H1 (cell line): ENCODE results near the gene ALPL. TPM values are rescaled to one million over a fixed set of nuclear protein-coding genes. Genes with fewer than 3 reads are reported as not detected.

Experiments used
- CTCF ChIA-PET: fragments of 300-600 bp; sonication (Branson Sonifier 250); formaldehyde crosslinking; loops from one replicate; lab custom pipeline; 2021; ENCODE audit not compliant: partially characterized antibody; lab: Charles Lee
- POLR2A ChIA-PET: fragments of 300-600 bp; sonication (Branson Sonifier 250); formaldehyde crosslinking; loops from one replicate; lab custom pipeline; 2021; ENCODE audit warnings: inconsistent platforms; ENCODE audit not compliant: partially characterized antibody; lab: Charles Lee
- DNase-seq, 2 experiments: peaks; one replicate each; pipeline versions ENCODE4 v3.0.0 to v3.0.0-alpha.2; 2010 to 2022; ENCODE audit warnings: low spot score in 2 of 2, low read depth in 1 of 2, mixed read lengths in 1 of 2
- FAIRE-seq: peaks from 2 replicates; lab custom pipeline; 2011; peaks lifted over from hg19 to GRCh38; lab: Jason Lieb, UNC
- H2AFZ ChIP-seq: 2 replicates; pipeline ENCODE4 v1.8.1; 2012; ENCODE audit warnings: low read length, inconsistent platforms
- H2AK5ac ChIP-seq: 2 replicates; pipeline ENCODE4 v1.6.1; 2013; ENCODE audit warnings: low read depth, low read length
- H2BK120ac ChIP-seq: replicated peaks from 2 replicates; pipeline ENCODE3; 2013; ENCODE audit warnings: low read depth, low read length, inconsistent platforms
- H2BK12ac ChIP-seq: 2 replicates; pipeline ENCODE4 v1.6.1; 2013; ENCODE audit warnings: low read depth, low read length
- H2BK15ac ChIP-seq: 2 replicates; pipeline ENCODE4 v1.6.1; 2013; ENCODE audit warnings: low read length
- H2BK20ac ChIP-seq: 2 replicates; pipeline ENCODE4 v1.6.1; 2013; ENCODE audit warnings: low read length
- H2BK5ac ChIP-seq: 2 replicates; pipeline ENCODE4 v1.6.1; 2013; ENCODE audit warnings: low read depth, low read length
- H3K14ac ChIP-seq: 2 replicates; pipeline ENCODE4 v1.6.1; 2013; ENCODE audit warnings: inconsistent platforms; ENCODE audit not compliant: insufficient read length
- H3K18ac ChIP-seq: 2 replicates; pipeline ENCODE4 v1.6.1; 2013; ENCODE audit warnings: low read length; ENCODE audit errors: extremely low read depth
- H3K23ac ChIP-seq: 2 replicates; pipeline ENCODE4 v1.6.1; 2013; ENCODE audit warnings: inconsistent platforms; ENCODE audit not compliant: insufficient read length
- H3K23me2 ChIP-seq: 2 replicates; pipeline ENCODE4 v1.6.1; 2013; ENCODE audit warnings: low read depth, low read length
- H3K27ac ChIP-seq: 2 replicates; pipeline ENCODE4 v1.6.1; 2011; ENCODE audit warnings: low read depth, low read length, inconsistent platforms
- H3K27me3 ChIP-seq, 4 experiments: replicated peaks in 1 of 4; 1 replicate in 1 of 4; 2 replicates in 3 of 4; pipeline versions ENCODE4 v1.6.1 to v1.8.1; 2011 to 2013; ENCODE audit warnings: low read length in 3 of 4, mild to moderate bottlenecking in 3 of 4, inconsistent platforms in 2 of 4, mixed read lengths in 2 of 4, moderate library complexity in 1 of 4; ENCODE audit not compliant: control insufficient read depth in 3 of 4, insufficient read depth in 3 of 4; ENCODE audit errors: extremely low read depth in 1 of 4
- H3K36me3 ChIP-seq, 4 experiments: 2 replicates each; pipeline versions ENCODE4 v1.6.1 to v1.8.1; 2011 to 2013; ENCODE audit warnings: mild to moderate bottlenecking in 4 of 4, low read length in 3 of 4, moderate library complexity in 2 of 4, control low read depth in 1 of 4, inconsistent platforms in 1 of 4; ENCODE audit not compliant: insufficient read depth in 4 of 4, control insufficient read depth in 2 of 4
- H3K4ac ChIP-seq: replicated peaks from 2 replicates; pipeline ENCODE3; 2013; ENCODE audit warnings: low read length, low read depth, mixed read lengths, inconsistent platforms; ENCODE audit not compliant: insufficient read length
- H3K4me1 ChIP-seq, 4 experiments: replicated peaks in 1 of 4; 1 replicate in 1 of 4; 2 replicates in 3 of 4; pipeline versions ENCODE4 v1.6.1 to v1.8.1; 2011 to 2013; ENCODE audit warnings: low read length in 3 of 4, inconsistent platforms in 2 of 4, mixed read lengths in 1 of 4; ENCODE audit not compliant: insufficient read depth in 4 of 4, control insufficient read depth in 3 of 4
- H3K4me2 ChIP-seq, 2 experiments: 2 replicates each; pipeline versions ENCODE4 v1.6.1 to v1.8.1; 2011 to 2013; ENCODE audit warnings: low read depth in 2 of 2, low read length in 2 of 2, control low read depth in 1 of 2, inconsistent platforms in 1 of 2, mild to moderate bottlenecking in 1 of 2; ENCODE audit not compliant: insufficient read depth in 1 of 2
- H3K4me3 ChIP-seq, 4 experiments: fragments of 200-600, 300-600 bp in 1 of 4; sonication (generic), shearing (Covaris generic), sonication (Bioruptor Twin) in 1 of 4; 2 replicates each; pipeline versions ENCODE4 v1.5.1 to v1.8.1; 2011 to 2016; ENCODE audit warnings: low read length in 4 of 4, low read depth in 3 of 4, control low read depth in 2 of 4, inconsistent platforms in 2 of 4, mild to moderate bottlenecking in 2 of 4, mixed read lengths in 1 of 4, moderate library complexity in 1 of 4; ENCODE audit not compliant: insufficient read depth in 2 of 4; ENCODE audit errors: extremely low read depth in 1 of 4
- H3K56ac ChIP-seq: replicated peaks from 2 replicates; pipeline ENCODE3; 2013; ENCODE audit warnings: low read depth, mild to moderate bottlenecking, mixed read lengths, low read length, inconsistent platforms; ENCODE audit not compliant: insufficient read length
- H3K79me1 ChIP-seq: 2 replicates; pipeline ENCODE4 v1.6.1; 2013; ENCODE audit warnings: low read depth, low read length, control low read depth
- H3K79me2 ChIP-seq, 2 experiments: 2 replicates each; pipeline versions ENCODE4 v1.6.1 to v1.8.1; 2012 to 2013; ENCODE audit warnings: low read length in 2 of 2, mild to moderate bottlenecking in 2 of 2, inconsistent platforms in 1 of 2; ENCODE audit not compliant: insufficient read depth in 2 of 2, control insufficient read depth in 1 of 2
- H3K9ac ChIP-seq, 4 experiments: replicated peaks in 1 of 4; 1 replicate in 1 of 4; 2 replicates in 3 of 4; pipeline versions ENCODE4 v1.6.1 to v1.8.1; 2011 to 2013; ENCODE audit warnings: low read depth in 3 of 4, low read length in 3 of 4, control low read depth in 2 of 4, mild to moderate bottlenecking in 2 of 4, moderate library complexity in 2 of 4, inconsistent platforms in 1 of 4; ENCODE audit errors: extremely low read depth in 1 of 4
- H3K9me3 ChIP-seq, 2 experiments: 2 replicates each; pipeline versions ENCODE4 v1.6.1 to v1.8.1; 2012 to 2013; ENCODE audit warnings: mild to moderate bottlenecking in 2 of 2, moderate library complexity in 2 of 2, control low read depth in 1 of 2, inconsistent platforms in 1 of 2, low read depth in 1 of 2, low read length in 1 of 2, mixed read lengths in 1 of 2; ENCODE audit not compliant: insufficient read depth in 2 of 2
- H4K20me1 ChIP-seq, 2 experiments: replicated peaks in 1 of 2; 2 replicates each; pipeline versions ENCODE3 to v1.8.1; 2011 to 2013; ENCODE audit warnings: inconsistent platforms in 2 of 2, low read length in 2 of 2, mild to moderate bottlenecking in 1 of 2; ENCODE audit not compliant: insufficient read depth in 2 of 2, control insufficient read depth in 1 of 2
- H4K5ac ChIP-seq: 2 replicates; pipeline ENCODE4 v1.6.1; 2013; ENCODE audit warnings: low read length, low read depth, mixed read lengths, inconsistent platforms; ENCODE audit not compliant: insufficient read length
- H4K8ac ChIP-seq: 2 replicates; pipeline ENCODE4 v1.8.0; 2013; ENCODE audit warnings: mild to moderate bottlenecking, moderate library complexity, low read length, inconsistent platforms; ENCODE audit not compliant: insufficient read depth; ENCODE audit errors: extremely low read depth
- H4K91ac ChIP-seq: replicated peaks from 2 replicates; pipeline ENCODE3; 2013; ENCODE audit warnings: low read length, mixed read lengths, inconsistent platforms; ENCODE audit not compliant: insufficient read length
- BCL11A ChIP-seq, 2 experiments: IDR thresholded peaks; one replicate each; pipeline ENCODE4 v1.6.1; 2011; ENCODE audit warnings: low read depth in 2 of 2, low read length in 2 of 2, mild to moderate bottlenecking in 2 of 2
- CBX8 ChIP-seq: fragments of 300-800, 300-1000 bp; sonication (generic); IDR thresholded peaks from 2 replicates; pipeline ENCODE4 v1.7.1; 2016; ENCODE audit warnings: low read depth, low read length, borderline replicate concordance
- CHD2 ChIP-seq: IDR thresholded peaks from 2 replicates; pipeline ENCODE4 v1.6.1; 2012; ENCODE audit warnings: low read length, improper control_type of control experiment
- KDM5A ChIP-seq: fragments of 200-600 bp; IDR thresholded peaks from 2 replicates; pipeline ENCODE4 v1.7.1; 2012; ENCODE audit warnings: mild to moderate bottlenecking, low read length, inconsistent platforms, mixed read lengths
- MAFK ChIP-seq: IDR thresholded peaks from 2 replicates; pipeline ENCODE4 v1.6.1; 2012; ENCODE audit warnings: low read depth, mild to moderate bottlenecking, improper control_type of control experiment, low read length
- NANOG ChIP-seq: IDR thresholded peaks from 2 replicates; pipeline ENCODE4 v1.6.1; 2011; ENCODE audit warnings: low read length, low read depth, mild to moderate bottlenecking, inconsistent platforms; ENCODE audit not compliant: insufficient read depth, poor library complexity, severe bottlenecking
- PHF8 ChIP-seq: fragments of 200-600 bp; sonication (generic); conservative IDR thresholded peaks from 2 replicates; pipeline ENCODE4 v1.7.1; 2012; ENCODE audit warnings: low read depth, mild to moderate bottlenecking, inconsistent platforms, low read length, moderate library complexity
- RBBP5 ChIP-seq: IDR thresholded peaks from 2 replicates; pipeline ENCODE4 v1.7.1; 2012; ENCODE audit warnings: low read depth, mild to moderate bottlenecking, inconsistent platforms, low read length, moderate library complexity, borderline replicate concordance
- SIRT6 ChIP-seq: IDR thresholded peaks from one replicate; pipeline ENCODE4 v1.7.1; 2012; ENCODE audit warnings: low read length, inconsistent platforms
- SIX5 ChIP-seq: IDR thresholded peaks from 2 replicates; pipeline ENCODE4 v1.6.1; 2011; ENCODE audit warnings: mild to moderate bottlenecking, low read depth, low read length
- SP1 ChIP-seq: IDR thresholded peaks from 2 replicates; pipeline ENCODE4 v1.6.1; 2011; ENCODE audit warnings: low read depth, low read length
- TBP ChIP-seq: IDR thresholded peaks from 2 replicates; pipeline ENCODE4 v1.6.1; 2011; ENCODE audit warnings: low read depth, low read length, improper control_type of control experiment
- TCF12 ChIP-seq: IDR thresholded peaks from 2 replicates; pipeline ENCODE4 v1.6.1; 2011; ENCODE audit warnings: low read depth, mild to moderate bottlenecking, low read length
- ZNF274 ChIP-seq: IDR thresholded peaks from 2 replicates; pipeline ENCODE4 v1.7.0; 2012; ENCODE audit warnings: low read length, borderline replicate concordance; ENCODE audit errors: extremely low read depth
- WGBS, 2 experiments: shearing (Covaris generic) in 1 of 2; methylation state at CpG; one replicate each; pipeline versions ENCODE4 v1.1.6 to v1.1.7; 2013 to 2015; ENCODE audit warnings: low lambda C conversion rate in 2 of 2, mixed read lengths in 2 of 2, inconsistent platforms in 1 of 2, low coverage in 1 of 2, missing lambda C conversion rate in 1 of 2; ENCODE audit not compliant: insufficient replicate concordance in 2 of 2, insufficient coverage in 1 of 2, insufficient read length in 1 of 2; ENCODE audit errors: extremely low coverage in 1 of 2, missing lambda C conversion rate in 1 of 2; 5-methylcytosine and 5-hydroxymethylcytosine counted together
- polyA plus RNA-seq, 7 experiments: library from polyadenylated mRNA; depleted of rRNA in 3 of 7; stranded (reverse) in 5 of 7; unstranded in 2 of 7; fragments of >200 nt in 5 of 7; fragments of 200-250 nt in 2 of 7; gene quantifications; 1 replicate in 5 of 7; 2 replicates in 1 of 7; 4 replicates in 1 of 7; pipeline versions ENCODE4 v1.2.1 to v1.2.3, GENCODE V29; 2011 to 2013; ENCODE audit warnings: missing spikeins in 2 of 7, mixed read lengths in 2 of 7
- total RNA-seq: library from RNA; stranded (reverse); fragmentation: NEBNext Ultra II Directional; extraction: Animal tissue kit (Norgen Biotek cat#: 25700); gene quantifications from 2 replicates; pipeline ENCODE4 v1.2.1, GENCODE V29; 2021
- TF ChIP-seq, protein P1 (sequence below): IDR thresholded peaks from 2 replicates; pipeline ENCODE4 v1.6.1; 2011; ENCODE audit warnings: low read depth, mild to moderate bottlenecking, low read length; ENCODE audit not compliant: insufficient read depth

The ALPL gene
- total and polyA plus RNA-seq, 2 of the 8 experiments (the other 6 are each of a cell fraction or from before 2014, with no cell fraction given), result 175 to 362 TPM

DNA sequence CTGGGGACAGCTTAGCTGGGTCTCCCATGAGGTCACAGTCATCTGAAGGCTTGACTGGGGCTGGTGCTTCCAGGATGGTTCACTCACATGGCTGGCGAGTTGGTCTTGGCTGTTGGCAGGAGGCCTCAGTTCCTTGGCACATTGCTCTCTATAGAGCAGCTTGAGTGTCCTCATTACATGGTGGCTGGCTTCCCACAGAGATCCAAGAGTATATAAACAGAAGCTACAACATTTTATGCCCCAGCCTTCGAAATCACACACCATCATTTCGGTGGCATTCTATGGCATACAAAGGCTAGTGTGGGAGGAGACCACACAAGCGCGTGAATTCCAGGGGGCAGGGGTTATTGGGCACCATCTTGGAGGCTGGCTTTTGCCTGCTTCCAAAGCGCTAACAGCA, 63.0 kb downstream of the ALPL start:
- no peaks in the 10 kb centered on the region for H3K9me3 ChIP-seq
- H3K4me3 ChIP-seq, result no peak overlapping the region
- no peak overlapping the region for H3K9ac ChIP-seq
- DNase-seq (no peak), FAIRE-seq (no peak)
- ChIA-PET CTCF (interaction anchor here (0.7 to 4.8 kb wide), 10 partner anchors 11 to 354 kb away, joined by 3 to 49 read pairs (median 4); partner anchors contain the start of gene ALPL), POLR2A (no interaction called here)
- 96% methylated on average over 6 of the region's 6 CpGs; no CpG with 5 or more reads in 1 of the 2 experiments for WGBS, 2 experiments
- H3K23me2 ChIP-seq, result peaks cover 3% of the 10 kb centered on the region; the same call in 1 of the 2 replicates
- no peak overlapping the region for H3K14ac ChIP-seq
- H2BK15ac ChIP-seq, result no peak overlapping the region
- no peak overlapping the region for H2BK5ac ChIP-seq
- no peak overlapping the region for H4K5ac ChIP-seq
- no peaks in the 10 kb centered on the region for H3K79me2 ChIP-seq
- H3K4ac ChIP-seq, result no peak overlapping the region
- no peak overlapping the region for H3K4me2 ChIP-seq
- H3K4me1 ChIP-seq, result peaks cover 2 to 7% (median 4%) of the 10 kb centered on the region in 4 experiments; a peak in 6 of 7 replicates
- no peak overlapping the region for H3K56ac ChIP-seq
- TF ChIP-seq, protein P1, sequence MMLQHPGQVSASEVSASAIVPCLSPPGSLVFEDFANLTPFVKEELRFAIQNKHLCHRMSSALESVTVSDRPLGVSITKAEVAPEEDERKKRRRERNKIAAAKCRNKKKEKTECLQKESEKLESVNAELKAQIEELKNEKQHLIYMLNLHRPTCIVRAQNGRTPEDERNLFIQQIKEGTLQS, result no peak
- TF ChIP-seq MAFK (no peak), PHF8 (no peak), SIRT6 (no peak), SIX5 (no peak), NANOG (no peak), TBP (no peak), CBX8 (no peak), KDM5A (no peak), SP1 (no peak), TCF12 (no peak), ZNF274 (no peak), CHD2 (no peak), RBBP5 (no peak), BCL11A (IDR thresholded peaks at IDR 0.05; ENCODE audit: low read depth in 2 of 2, low read length in 2 of 2) (no peak)
- no peaks in the 10 kb centered on the region; a peak in 2 of 7 replicates for H3K27me3 ChIP-seq
- no peak overlapping the region for H2AFZ ChIP-seq
- H4K91ac ChIP-seq, result no peak overlapping the region
- no peak overlapping the region for H2BK120ac ChIP-seq
- no peak overlapping the region for H2BK20ac ChIP-seq
- no peak overlapping the region for H2AK5ac ChIP-seq
- no peaks in the 10 kb centered on the region; the same call in none of the 2 replicates for H3K79me1 ChIP-seq
- H3K36me3 ChIP-seq, result peaks cover 0 to 13% (median 2%) of the 10 kb centered on the region in 4 experiments; a peak in 5 of 8 replicates
- H3K23ac ChIP-seq, result no peak overlapping the region
- peaks cover 2 to 7% of the 10 kb centered on the region in 2 experiments for H4K20me1 ChIP-seq
- H2BK12ac ChIP-seq, result no peak overlapping the region
- no peak overlapping the region for H3K27ac ChIP-seq
- no peak overlapping the region for H4K8ac ChIP-seq
- H3K18ac ChIP-seq, result no peak overlapping the region
